GM12801 (cell line): ENCODE results near the gene TTLL3.

ENCODE experiments used
- CTCF ChIP-seq: IDR thresholded peaks from one replicate; pipeline ENCODE4 v1.5.1; 2011; ENCODE audit warnings: control low read depth; ENCODE audit not compliant: insufficient read length; ENCODE audit errors: extremely low read depth

The TTLL3 gene

DNA sequence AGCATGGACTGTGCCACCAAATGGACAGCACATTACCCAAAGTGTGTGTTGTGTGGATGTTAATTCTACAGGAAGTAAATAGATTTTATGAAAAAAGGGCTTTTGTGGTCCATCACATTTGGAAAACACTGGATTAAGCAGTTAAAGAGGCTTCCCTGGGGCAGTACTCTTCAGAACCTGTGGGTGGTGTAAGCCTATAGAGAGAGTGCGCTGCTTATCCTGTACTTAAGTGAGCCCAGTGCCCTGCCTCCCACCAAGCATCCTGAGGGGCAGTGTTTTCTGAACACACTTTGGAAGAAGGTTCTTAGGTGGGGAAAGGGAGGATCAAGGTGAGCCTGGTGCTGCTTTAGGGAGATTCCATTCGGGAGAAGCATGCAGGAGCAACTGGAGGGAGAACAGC is 10.9 kb downstream of the TTLL3 start:
- TF ChIP-seq CTCF = no peak

- no peak for TF ChIP-seq CTCF
These were observed 15.5 kb downstream of the TTLL3 start for GRCh38 chr3:9825451-9826040.

DNA sequence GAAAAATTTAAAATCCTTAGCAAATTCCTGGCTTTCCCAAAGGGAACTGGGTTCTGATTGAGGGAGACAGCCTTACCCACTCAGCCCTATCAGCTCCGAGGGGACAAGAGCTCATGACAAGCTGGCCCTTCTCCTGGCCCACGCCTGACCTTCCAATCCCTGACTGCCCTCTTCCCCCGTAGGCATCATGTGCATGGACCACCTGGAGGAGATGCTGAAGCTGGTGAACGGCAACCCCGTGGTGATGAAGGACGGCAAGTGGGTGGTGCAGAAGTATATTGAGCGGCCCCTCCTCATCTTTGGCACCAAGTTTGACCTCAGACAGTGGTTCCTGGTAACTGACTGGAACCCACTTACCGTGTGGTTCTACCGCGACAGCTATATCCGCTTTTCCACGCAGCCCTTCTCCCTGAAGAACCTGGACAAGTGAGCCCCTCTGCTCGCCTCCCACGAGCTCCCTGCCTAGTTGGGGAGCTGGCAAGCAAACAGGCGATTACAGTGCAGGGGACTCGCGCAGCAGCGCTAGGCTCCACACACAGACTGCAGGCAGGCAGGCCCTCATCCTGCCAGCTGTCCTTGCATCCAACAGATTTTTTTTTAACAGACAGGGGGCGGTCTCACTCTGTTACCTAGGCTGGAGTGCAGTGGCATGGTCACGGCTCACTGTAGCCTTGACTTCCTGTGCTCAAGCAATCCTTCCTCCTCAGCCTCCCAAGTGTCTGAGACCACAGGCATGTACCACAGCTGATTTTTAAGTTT is 16.9 kb downstream of the TTLL3 start:
- no peak for TF ChIP-seq CTCF

DNA sequence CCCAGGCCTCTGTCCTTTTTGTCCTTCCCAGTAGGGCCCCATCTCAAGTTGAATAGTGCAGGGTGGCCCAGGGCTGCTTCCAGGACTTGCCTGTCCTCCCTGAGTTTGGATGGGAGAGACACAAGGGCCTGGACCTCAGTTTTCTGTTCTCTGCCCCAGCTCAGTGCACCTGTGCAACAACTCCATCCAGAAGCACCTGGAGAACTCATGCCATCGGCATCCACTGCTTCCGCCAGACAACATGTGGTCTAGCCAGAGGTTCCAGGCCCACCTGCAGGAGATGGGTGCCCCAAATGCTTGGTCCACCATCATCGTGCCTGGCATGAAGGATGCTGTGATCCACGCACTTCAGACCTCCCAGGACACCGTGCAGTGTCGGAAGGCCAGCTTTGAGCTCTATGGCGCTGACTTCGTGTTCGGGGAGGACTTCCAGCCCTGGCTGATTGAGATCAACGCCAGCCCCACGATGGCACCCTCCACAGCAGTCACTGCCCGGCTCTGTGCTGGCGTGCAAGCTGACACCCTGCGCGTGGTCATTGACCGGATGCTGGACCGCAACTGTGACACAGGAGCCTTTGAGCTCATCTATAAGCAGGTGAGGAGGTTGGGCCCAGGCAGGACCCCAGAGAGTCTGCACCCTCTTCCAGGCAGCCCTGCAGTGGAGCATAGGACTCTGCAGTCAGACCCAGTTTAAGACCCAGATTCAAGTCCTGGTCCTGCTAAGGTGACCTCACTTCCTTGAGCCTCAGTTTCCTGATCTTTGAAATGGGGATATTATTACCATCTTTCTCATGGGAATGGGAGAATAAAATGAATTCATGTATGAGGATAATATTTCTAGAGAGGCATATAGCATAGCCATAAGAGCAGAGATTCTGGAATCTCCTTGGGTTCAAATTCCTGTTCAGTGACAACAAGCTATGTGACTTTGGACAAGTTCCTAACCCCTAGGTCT is 19.0 kb downstream of the TTLL3 start:
- no peak for TF ChIP-seq CTCF

- TF ChIP-seq CTCF = no peak
These were observed 21.2 kb downstream of the TTLL3 start for GRCh38 chr3:9831253-9831652.

DNA sequence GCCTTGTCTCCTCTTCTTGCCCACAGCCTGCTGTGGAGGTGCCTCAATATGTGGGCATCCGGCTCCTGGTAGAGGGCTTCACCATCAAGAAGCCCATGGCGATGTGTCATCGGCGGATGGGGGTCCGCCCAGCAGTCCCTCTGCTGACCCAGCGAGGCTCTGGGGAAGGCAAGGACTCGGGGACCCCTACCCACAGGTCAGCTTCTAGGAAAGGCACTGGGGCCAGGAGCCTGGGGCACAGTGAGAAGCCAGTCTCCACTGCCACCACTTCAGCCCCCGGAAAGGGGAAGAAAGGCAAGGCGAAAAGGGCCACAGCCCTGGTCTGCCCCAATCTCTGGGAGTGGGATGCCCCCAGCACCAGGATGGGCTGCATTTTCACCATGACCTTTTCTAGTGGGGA is 23.0 kb downstream of the TTLL3 start:
- TF ChIP-seq CTCF = no peak
